Measurements from ENCODE around the gene TGM2. TPM values are rescaled to one million over a fixed set of nuclear protein-coding genes. Genes with fewer than 3 reads are reported as not detected.

Gene TGM2
- total RNA-seq, 1 donor from 2014 or later = 5.5 TPM

GRCh38 chr20:38126932-38127621, 38.0 kb downstream of the TGM2 start:
- no peaks in the 10 kb centered on the region for H3K36me3 ChIP-seq (ENCODE audit: control insufficient read depth, insufficient read depth, low read length)
- H3K27me3 ChIP-seq (ENCODE audit: control insufficient read depth, insufficient read depth, low read length) = no peaks in the 10 kb centered on the region
- H3K4me3 ChIP-seq (ENCODE audit: low read depth, low read length) = no peak overlapping the region
- FAIRE-seq (no peak), DNase-seq (ENCODE audit: low read depth) (peak; percentile 68)
- TF ChIP-seq CTCF (IDR thresholded peaks at IDR 0.05; ENCODE audit: insufficient read depth, low read length, severe bottlenecking) = no peak

DNA sequence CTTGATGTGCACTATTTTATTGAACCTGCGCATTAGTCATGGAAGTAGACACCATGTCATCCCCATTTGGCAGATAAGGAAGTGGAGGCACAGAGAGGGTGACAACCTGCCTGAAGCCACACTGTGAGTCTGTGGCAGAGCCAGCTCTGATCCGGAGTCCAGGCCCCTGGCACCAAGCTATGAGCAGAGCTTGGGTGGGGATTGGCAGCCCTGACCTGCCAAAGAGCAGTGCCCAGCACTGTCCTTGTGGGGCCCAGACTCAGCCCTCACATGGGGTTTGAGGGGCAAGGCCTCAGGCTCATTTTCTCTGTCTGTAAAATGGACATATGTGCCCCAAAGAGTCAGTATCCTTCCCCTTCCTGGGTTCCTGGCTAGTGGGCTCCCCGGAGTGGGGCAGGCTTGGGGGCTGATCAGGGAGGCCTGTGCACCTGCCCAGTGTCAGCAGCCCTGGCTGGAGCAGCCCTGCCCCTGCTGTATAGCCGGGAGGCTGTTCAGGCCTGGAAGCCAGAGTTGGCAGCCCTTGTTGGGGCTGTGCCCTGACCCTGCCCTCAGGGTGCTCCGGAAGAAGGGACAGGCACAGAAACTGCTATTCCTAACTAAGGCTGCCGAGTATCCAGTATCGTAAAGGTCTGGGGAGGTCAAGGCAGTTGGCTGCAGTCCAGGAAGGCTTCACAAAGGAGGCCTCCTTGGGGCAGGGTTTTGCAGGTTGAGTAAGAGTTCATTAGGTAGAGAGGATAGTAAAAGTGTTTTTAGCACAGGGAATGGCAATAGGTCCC, 38.7 kb downstream of the TGM2 start:
- no peak overlapping the region for H3K4me3 ChIP-seq (ENCODE audit: low read depth, low read length)
- FAIRE-seq (no peak), DNase-seq (ENCODE audit: low read depth) (no peak)
- H3K36me3 ChIP-seq (ENCODE audit: control insufficient read depth, insufficient read depth, low read length) = no peaks in the 10 kb centered on the region
- TF ChIP-seq CTCF (IDR thresholded peaks at IDR 0.05; ENCODE audit: insufficient read depth, low read length, severe bottlenecking) = no peak
- no peaks in the 10 kb centered on the region for H3K27me3 ChIP-seq (ENCODE audit: control insufficient read depth, insufficient read depth, low read length)

DNA sequence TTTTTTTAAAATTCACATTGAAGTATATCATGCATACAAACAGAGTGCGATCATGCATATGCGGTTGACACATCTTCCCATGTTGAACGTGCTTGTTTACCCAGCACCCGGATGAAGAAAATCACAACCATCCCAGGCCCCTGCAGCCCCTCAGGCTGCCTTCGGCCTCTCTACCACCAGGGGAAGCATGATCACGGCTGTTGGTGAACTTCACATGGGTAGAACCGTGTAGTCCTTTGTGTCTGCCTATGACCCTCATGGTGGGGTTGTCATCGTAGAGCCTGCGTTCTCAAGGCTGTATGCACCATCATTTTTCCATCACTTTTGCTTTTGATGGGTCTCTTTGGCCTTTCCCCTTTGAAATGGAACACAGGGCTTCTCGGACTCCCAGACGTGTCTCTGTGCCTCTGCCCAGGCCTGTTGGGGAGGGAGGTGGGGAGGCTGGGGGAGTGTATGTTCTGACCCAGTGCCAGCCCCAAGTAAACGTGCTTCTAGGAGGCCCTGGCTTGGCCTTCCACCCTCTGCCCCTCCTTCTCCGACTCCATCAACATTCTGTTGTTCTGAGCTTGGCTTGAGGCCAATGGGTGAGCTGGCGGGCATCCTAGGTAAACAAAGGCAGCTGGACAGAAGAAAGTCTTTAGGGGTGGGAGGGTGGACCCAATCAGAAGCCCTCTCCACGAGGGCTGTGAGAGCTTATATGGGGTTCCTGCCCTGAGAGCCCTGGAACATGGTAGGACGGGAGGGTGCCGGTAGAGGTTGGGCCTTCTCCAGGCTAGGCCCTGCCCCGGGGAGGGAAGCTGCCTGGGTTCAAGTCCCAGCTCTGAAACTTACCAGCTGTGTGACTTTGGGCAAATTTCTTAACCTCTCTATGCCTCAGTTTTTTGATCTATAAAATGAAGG, 39.7 kb downstream of the TGM2 start:
- Histone ChIP-seq H3K36me3 (ENCODE audit: control insufficient read depth, insufficient read depth, low read length) (no peaks in the 10 kb centered on the region), H3K27me3 (ENCODE audit: control insufficient read depth, insufficient read depth, low read length) (no peaks in the 10 kb centered on the region), H3K4me3 (ENCODE audit: low read depth, low read length) (no peak overlapping the region)
- DNase-seq (ENCODE audit: low read depth) (peak; percentile 54), FAIRE-seq (no peak)
- TF ChIP-seq CTCF (IDR thresholded peaks at IDR 0.05; ENCODE audit: insufficient read depth, low read length, severe bottlenecking) = peak; percentile 20

DNA sequence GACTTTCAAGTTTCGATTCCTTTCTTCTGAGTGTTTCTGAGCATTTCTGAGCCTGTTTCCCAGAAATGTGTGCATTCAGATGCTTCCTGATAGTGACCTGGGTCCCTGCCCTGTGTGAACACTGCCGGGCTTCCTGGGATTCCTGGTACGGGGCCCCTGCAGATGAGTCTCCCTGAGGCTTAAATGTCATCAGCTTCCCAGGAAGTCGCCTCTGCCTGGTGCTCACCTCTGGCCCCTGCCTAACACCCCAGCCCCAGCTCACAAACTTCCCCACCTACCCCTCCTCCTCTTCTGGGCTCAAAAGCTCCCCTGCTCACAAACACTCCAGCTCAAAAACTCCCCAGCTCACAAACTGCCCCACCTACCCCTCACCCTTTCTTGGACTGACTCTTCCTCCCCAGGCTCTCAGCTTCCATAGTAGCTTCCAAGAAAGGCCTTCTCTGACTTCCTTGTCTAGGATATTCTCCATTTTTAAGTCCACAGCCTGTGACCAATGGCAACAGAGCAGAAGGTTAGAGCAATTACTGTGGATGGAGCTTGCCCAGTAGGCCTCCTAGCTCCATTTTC, 42.0 kb downstream of the TGM2 start:
- FAIRE-seq (no peak), DNase-seq (ENCODE audit: low read depth) (no peak)

More for the DNA sequence above, 42.0 kb downstream of the TGM2 start:
- Histone ChIP-seq H3K27me3 (ENCODE audit: control insufficient read depth, insufficient read depth, low read length) (no peaks in the 10 kb centered on the region), H3K4me3 (ENCODE audit: low read depth, low read length) (no peak overlapping the region), H3K36me3 (ENCODE audit: control insufficient read depth, insufficient read depth, low read length) (no peaks in the 10 kb centered on the region)
- no peak for TF ChIP-seq CTCF (IDR thresholded peaks at IDR 0.05; ENCODE audit: insufficient read depth, low read length, severe bottlenecking)

Data from bronchial epithelial cell (primary cell).